HG03196 (cell line): ENCODE data around the gene PON2.
A peak's percentile ranks its signal among the peaks of the same experiment; 100 is the strongest.

Experiments used
- ATAC-seq: cut with Tn5 transposase; IDR thresholded peaks from one replicate; pipeline ENCODE4 v1.9.1; 2021; ENCODE audit not compliant: unreplicated experiment

Gene PON2

GRCh38 chr7:95446618-95447017 is 11.8 kb upstream of the PON2 start:
- no peak for ATAC-seq

GRCh38 chr7:95444796-95445195 is 10.0 kb upstream of the PON2 start:
- no peak for ATAC-seq

- ATAC-seq, result no peak
These were observed 6.4 kb upstream of the PON2 start for GRCh38 chr7:95441042-95441823.

GRCh38 chr7:95440394-95441038 is 5.7 kb upstream of the PON2 start:
- no peak for ATAC-seq

- no peak for ATAC-seq
These were observed 1.6 kb upstream of the PON2 start for GRCh38 chr7:95436407-95436806.

- ATAC-seq, result no peak
These were observed 573 bp upstream of the PON2 start for GRCh38 chr7:95435422-95435780.

GRCh38 chr7:95433952-95434556 is 774 bp downstream of the PON2 start:
- peak; percentile 3 for ATAC-seq

- ATAC-seq, result no peak
These were observed 1.7 kb downstream of the PON2 start for GRCh38 chr7:95433129-95433528.

GRCh38 chr7:95432606-95433005 is 2.2 kb downstream of the PON2 start:
- ATAC-seq, result no peak

GRCh38 chr7:95430864-95431263 is 4.0 kb downstream of the PON2 start:
- no peak for ATAC-seq

- ATAC-seq, result no peak
These were observed 5.4 kb downstream of the PON2 start for GRCh38 chr7:95429241-95429990.

GRCh38 chr7:95427914-95428516 is 6.8 kb downstream of the PON2 start:
- ATAC-seq, result no peak

GRCh38 chr7:95427166-95427565 is 7.7 kb downstream of the PON2 start:
- ATAC-seq, result no peak

- ATAC-seq, result no peak
These were observed 9.1 kb downstream of the PON2 start for GRCh38 chr7:95425694-95426093.

GRCh38 chr7:95424716-95425115 is 10.1 kb downstream of the PON2 start:
- ATAC-seq, result no peak

- no peak for ATAC-seq
These were observed 12.9 kb downstream of the PON2 start for GRCh38 chr7:95421847-95422444.

GRCh38 chr7:95421000-95421846 is 13.6 kb downstream of the PON2 start:
- ATAC-seq, result no peak

- ATAC-seq, result no peak
These were observed 22.8 kb downstream of the PON2 start for GRCh38 chr7:95412075-95412474.

GRCh38 chr7:95411666-95412065 is 23.2 kb downstream of the PON2 start:
- no peak for ATAC-seq

- no peak for ATAC-seq
These were observed 23.8 kb downstream of the PON2 start for GRCh38 chr7:95411036-95411435.
